ENCODE results near the gene DBH. TPM values are rescaled to one million over a fixed set of nuclear protein-coding genes. Genes with fewer than 3 reads are reported as not detected.

DBH gene
- total RNA-seq, 2 donors from 2014 or later, result not detected

- WGBS, 2 donors, result 82% methylated on average over 8 of the region's 8 CpGs; no CpG with 5 or more reads in 1 of the 2 donors
- Histone ChIP-seq H3K27me3 (no peaks in the 10 kb centered on the region), H3K4me1 (no peaks in the 10 kb centered on the region), H3K4me3 (no peak overlapping the region), H3K9me3 (no peaks in the 10 kb centered on the region), H3K36me3 (replicated peaks in 1 of 2; ENCODE audit: insufficient read depth in 1 of 2, low read depth in 2 of 2) (no peaks in the 10 kb centered on the region), H3K27ac (no peak overlapping the region)
- TF ChIP-seq POLR2A (IDR thresholded peaks at IDR 0.05), result no peak
- TF ChIP-seq, protein P1, sequence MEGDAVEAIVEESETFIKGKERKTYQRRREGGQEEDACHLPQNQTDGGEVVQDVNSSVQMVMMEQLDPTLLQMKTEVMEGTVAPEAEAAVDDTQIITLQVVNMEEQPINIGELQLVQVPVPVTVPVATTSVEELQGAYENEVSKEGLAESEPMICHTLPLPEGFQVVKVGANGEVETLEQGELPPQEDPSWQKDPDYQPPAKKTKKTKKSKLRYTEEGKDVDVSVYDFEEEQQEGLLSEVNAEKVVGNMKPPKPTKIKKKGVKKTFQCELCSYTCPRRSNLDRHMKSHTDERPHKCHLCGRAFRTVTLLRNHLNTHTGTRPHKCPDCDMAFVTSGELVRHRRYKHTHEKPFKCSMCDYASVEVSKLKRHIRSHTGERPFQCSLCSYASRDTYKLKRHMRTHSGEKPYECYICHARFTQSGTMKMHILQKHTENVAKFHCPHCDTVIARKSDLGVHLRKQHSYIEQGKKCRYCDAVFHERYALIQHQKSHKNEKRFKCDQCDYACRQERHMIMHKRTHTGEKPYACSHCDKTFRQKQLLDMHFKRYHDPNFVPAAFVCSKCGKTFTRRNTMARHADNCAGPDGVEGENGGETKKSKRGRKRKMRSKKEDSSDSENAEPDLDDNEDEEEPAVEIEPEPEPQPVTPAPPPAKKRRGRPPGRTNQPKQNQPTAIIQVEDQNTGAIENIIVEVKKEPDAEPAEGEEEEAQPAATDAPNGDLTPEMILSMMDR (IDR thresholded peaks at IDR 0.05), result no peak
- DNase-seq, result no peak
- no peak for ATAC-seq
- intact Hi-C loops (cut with DNase I), result no loop called here
Observed at GRCh38 chr9:133639613-133640012, 3.5 kb downstream of the DBH start.

- intact Hi-C loops (cut with DNase I), result no loop called here
Observed at GRCh38 chr9:133640160-133640559, 4.0 kb downstream of the DBH start.

DNA sequence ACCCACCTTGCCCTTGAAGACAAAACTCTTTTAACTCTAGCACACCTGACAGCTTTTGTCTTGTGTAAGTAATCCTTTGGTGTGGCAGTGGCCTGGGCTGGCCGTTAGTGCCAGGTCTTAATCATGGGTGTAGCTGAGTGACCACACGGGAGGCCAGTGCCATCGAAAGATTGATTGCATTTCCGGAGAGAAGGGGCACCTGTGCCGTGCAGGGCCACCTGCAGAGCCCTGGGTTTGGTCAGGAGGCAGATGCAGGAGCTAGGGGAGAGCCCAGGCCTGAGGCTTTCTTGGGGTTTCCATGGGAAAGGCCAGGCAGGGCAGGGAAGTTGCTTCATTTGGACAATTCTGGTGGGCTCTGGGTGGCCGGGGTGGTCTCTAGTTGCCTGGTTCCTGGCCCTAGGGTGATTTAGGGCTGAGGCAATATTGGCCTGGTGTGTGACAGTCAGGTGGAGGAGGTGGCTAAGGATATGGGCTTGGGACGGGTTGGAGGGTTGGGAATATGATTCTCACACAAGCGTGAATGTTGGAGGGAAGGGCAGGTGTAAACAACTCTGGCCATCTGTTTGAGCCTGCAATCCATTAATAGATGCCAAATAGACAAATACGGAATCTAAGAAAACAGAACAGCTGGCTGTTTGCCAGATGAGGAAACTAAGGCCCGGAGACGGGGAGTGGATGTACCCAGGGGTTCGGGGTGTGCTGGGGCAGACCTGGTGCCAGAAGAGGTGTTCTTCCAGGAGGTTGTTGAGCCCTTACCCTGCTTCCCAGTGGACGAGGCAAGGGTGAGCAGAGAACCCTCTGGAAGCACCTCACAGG, 4.6 kb downstream of the DBH start:
- H3K27ac ChIP-seq, result no peak overlapping the region
- no peak for DNase-seq
- no peak for TF ChIP-seq POLR2A (IDR thresholded peaks at IDR 0.05)
- TF ChIP-seq, protein P1 (IDR thresholded peaks at IDR 0.05), result no peak
- no peaks in the 10 kb centered on the region for H3K36me3 ChIP-seq (replicated peaks in 1 of 2; ENCODE audit: insufficient read depth in 1 of 2, low read depth in 2 of 2)
- no peak for ATAC-seq
- intact Hi-C loops (cut with DNase I), result no loop called here
- 79 to 82% methylated on average over 11 to 13 of the region's 13 CpGs for WGBS, 2 donors
- H3K4me1 ChIP-seq, result no peaks in the 10 kb centered on the region
- H3K4me3 ChIP-seq, result no peak overlapping the region
- H3K27me3 ChIP-seq, result no peaks in the 10 kb centered on the region
- no peaks in the 10 kb centered on the region for H3K9me3 ChIP-seq

More at GRCh38 chr9:133640160-133640559, 4.0 kb downstream of the DBH start:
- TF ChIP-seq, protein P1 (IDR thresholded peaks at IDR 0.05), result no peak
- TF ChIP-seq POLR2A (IDR thresholded peaks at IDR 0.05), result no peak
- no peaks in the 10 kb centered on the region for H3K36me3 ChIP-seq (replicated peaks in 1 of 2; ENCODE audit: insufficient read depth in 1 of 2, low read depth in 2 of 2)
- ATAC-seq (no peak), DNase-seq (no peak)
- H3K27ac ChIP-seq, result no peak overlapping the region
- no peaks in the 10 kb centered on the region for H3K4me1 ChIP-seq
- no peaks in the 10 kb centered on the region for H3K27me3 ChIP-seq
- H3K4me3 ChIP-seq, result no peak overlapping the region
- WGBS, 2 donors, result 83 to 90% methylated on average over 7 of the region's 7 CpGs
- H3K9me3 ChIP-seq, result no peaks in the 10 kb centered on the region

DNA sequence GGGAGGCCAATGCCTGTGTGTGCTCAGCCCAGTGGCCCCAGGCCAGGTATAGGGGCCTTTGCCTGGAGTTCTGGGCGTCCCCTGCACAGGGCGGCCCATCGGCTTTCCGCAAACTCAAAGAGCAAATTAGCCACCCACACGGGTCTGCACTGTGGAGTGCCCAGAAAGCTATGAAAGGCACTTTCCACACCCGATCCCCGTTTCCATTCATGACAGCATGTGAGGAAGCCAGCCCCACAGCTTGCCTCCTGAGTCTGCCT, 5.2 kb downstream of the DBH start:
- ATAC-seq (no peak), DNase-seq (no peak)
- Histone ChIP-seq H3K27me3 (no peaks in the 10 kb centered on the region), H3K4me3 (no peak overlapping the region), H3K36me3 (replicated peaks in 1 of 2; ENCODE audit: insufficient read depth in 1 of 2, low read depth in 2 of 2) (no peaks in the 10 kb centered on the region), H3K27ac (no peak overlapping the region), H3K4me1 (no peaks in the 10 kb centered on the region), H3K9me3 (no peaks in the 10 kb centered on the region)
- no peak for TF ChIP-seq POLR2A (IDR thresholded peaks at IDR 0.05)
- TF ChIP-seq, protein P1 (IDR thresholded peaks at IDR 0.05), result no peak
- intact Hi-C loops (cut with DNase I), result no loop called here
- 87% methylated on average over 7 of the region's 7 CpGs; no CpG with 5 or more reads in 1 of the 2 donors for WGBS, 2 donors

Data from body of pancreas (tissue), 4 donors.